Right lobe of liver (tissue), 6 donors: ENCODE data around the gene LRCH1. TPM values are rescaled to one million over a fixed set of nuclear protein-coding genes. Genes with fewer than 3 reads are reported as not detected.
A peak's percentile ranks its signal among the peaks of the same experiment; 100 is the strongest.

ENCODE experiments used
- ATAC-seq, 4 donors: fragments of 200-7000 bp; cut with Tn5 transposase; one replicate each; pipeline ENCODE4 v1.9.1; 2020; ENCODE audit warnings: mild to moderate bottlenecking in 4 of 4, moderate library complexity in 4 of 4
- DNase-seq, 3 donors: peaks; one replicate each; pipeline ENCODE4 v3.0.0-alpha.2; 2020
- H3K27ac ChIP-seq, 3 donors: fragments of 200-600 bp; one replicate each; pipeline ENCODE4 v1.8.0; 2022
- H3K27me3 ChIP-seq, 2 donors: fragments of 200-600 bp; one replicate each; pipeline ENCODE4 v1.8.0; 2022
- H3K36me3 ChIP-seq, 4 donors: fragments of 200-600 bp; sonication (generic) in 1 of 4; one replicate each; pipeline versions ENCODE4 v1.5.1 to v1.8.0; 2017 to 2022; ENCODE audit warnings: control low read depth in 1 of 4
- H3K4me1 ChIP-seq, 4 donors: fragments of 200-600 bp; sonication (generic) in 1 of 4; one replicate each; pipeline versions ENCODE4 v1.5.1 to v1.8.0; 2017 to 2022; ENCODE audit warnings: control low read depth in 1 of 4
- H3K4me3 ChIP-seq, 3 donors: fragments of 200-600 bp; one replicate each; pipeline ENCODE4 v1.8.0; 2022
- H3K9me3 ChIP-seq, 4 donors: fragments of 200-600 bp; sonication (generic) in 1 of 4; one replicate each; pipeline versions ENCODE4 v1.5.1 to v1.8.0; 2017 to 2022; ENCODE audit warnings: control low read depth in 1 of 4
- CTCF ChIP-seq, 4 donors: fragments of 200-600 bp in 3 of 4; fragments of 450-650 bp in 1 of 4; IDR thresholded peaks; one replicate each; pipeline versions ENCODE4 v1.5.1 to v1.8.0; 2016 to 2022; ENCODE audit warnings: antibody characterized with exemption in 4 of 4, mild to moderate bottlenecking in 2 of 4
- POLR2A ChIP-seq: fragments of 450-650 bp; IDR thresholded peaks from one replicate; pipeline ENCODE4 v1.6.1; 2017; ENCODE audit warnings: antibody characterized with exemption, mild to moderate bottlenecking
- WGBS: methylation state at CpG from one replicate; pipeline ENCODE4 v1.1.6; 2018; ENCODE audit warnings: low coverage, low lambda C conversion rate; ENCODE audit not compliant: insufficient coverage; ENCODE audit errors: missing lambda C conversion rate; 5-methylcytosine and 5-hydroxymethylcytosine counted together
- intact Hi-C, 2 donors: fragments of 100-400 bp; cut with DNase I; formaldehyde crosslinking; loops; one replicate each; pipeline versions ENCODE4 v1.11.2 to v1.14.1; 2022
- total RNA-seq, 6 experiments: library from RNA; depleted of rRNA in 2 of 6; stranded (reverse); fragments of >200 nt in 2 of 6; fragmentation: NEBNext Ultra II Directional in 3 of 6; extraction: Animal tissue kit (Norgen Biotek cat#: 25700) in 3 of 6; gene quantifications; one replicate each; pipeline versions ENCODE4 v1.1.0 to v1.2.4, GENCODE V29; 2016 to 2023
- donor health status: DM: no; HTN: yes; CAD: no.
- donor health status: DM: no; HTN: no; CAD: no.
- donor health status: DM: no; HTN: no; CAD: no.
- donor health status: DM: no; HTN: yes; CAD: no.
- donor health status: DM: no; HTN: yes; CAD: no.

Gene LRCH1
- total RNA-seq, 6 experiments from 2014 or later: 5.4 to 9.6 (median 7.7) TPM

GRCh38 chr13:46659413-46660065, 106.6 kb downstream of the LRCH1 start:
- no peaks in the 10 kb centered on the region for H3K36me3 ChIP-seq
- 52% methylated on average over 6 of the region's 6 CpGs for WGBS
- no peak overlapping the region for H3K4me3 ChIP-seq
- intact Hi-C loops: no loop called here
- H3K27ac ChIP-seq: peak overlapping the region; percentile 62 to 87 (median 86)
- no peaks in the 10 kb centered on the region for H3K27me3 ChIP-seq
- ATAC-seq (peak; percentile 74 to 85 (median 82)), DNase-seq (peak in 1 of 3 donors; percentile 76)
- TF ChIP-seq POLR2A (no peak), CTCF (IDR thresholded peaks at IDR 0.05) (no peak)
- H3K9me3 ChIP-seq: no peaks in the 10 kb centered on the region
- H3K4me1 ChIP-seq: peaks cover 0 to 80% (median 23%) of the 10 kb centered on the region in 4 donors

GRCh38 chr13:46660416-46660815, 107.4 kb downstream of the LRCH1 start:
- peak overlapping the region in 2 of 3 donors; percentile 7 to 11 for H3K4me3 ChIP-seq
- no peak for DNase-seq
- intact Hi-C loops: no loop called here
- no peaks in the 10 kb centered on the region for H3K9me3 ChIP-seq
- peak overlapping the region; percentile 62 to 87 (median 86) for H3K27ac ChIP-seq
- no peaks in the 10 kb centered on the region for H3K36me3 ChIP-seq
- ATAC-seq: peak; percentile 4 to 34 (median 19)
- WGBS: 15% methylated on average over 3 of the region's 3 CpGs
- peaks cover 0 to 80% (median 24%) of the 10 kb centered on the region in 4 donors for H3K4me1 ChIP-seq
- no peaks in the 10 kb centered on the region for H3K27me3 ChIP-seq
- TF ChIP-seq CTCF (IDR thresholded peaks at IDR 0.05): no peak
- no peak for TF ChIP-seq POLR2A

- Histone ChIP-seq H3K36me3 (no peaks in the 10 kb centered on the region), H3K27me3 (no peaks in the 10 kb centered on the region), H3K4me1 (peaks cover 0 to 80% (median 24%) of the 10 kb centered on the region in 4 donors), H3K4me3 (peak overlapping the region in 2 of 3 donors; percentile 7 to 11), H3K9me3 (no peaks in the 10 kb centered on the region), H3K27ac (peak overlapping the region; percentile 62 to 87 (median 86))
- TF ChIP-seq POLR2A (no peak), CTCF (IDR thresholded peaks at IDR 0.05) (no peak)
- intact Hi-C loops: no loop called here
- 28% methylated on average over 4 of the region's 4 CpGs for WGBS
- ATAC-seq (peak; percentile 60 to 74 (median 64)), DNase-seq (no peak)
These were observed 107.9 kb downstream of the LRCH1 start for GRCh38 chr13:46660857-46661256.

GRCh38 chr13:46662690-46663089, 109.7 kb downstream of the LRCH1 start:
- Histone ChIP-seq H3K4me1 (peaks cover 0 to 72% (median 19%) of the 10 kb centered on the region in 4 donors), H3K36me3 (no peaks in the 10 kb centered on the region), H3K27ac (peak overlapping the region; percentile 26 to 87 (median 86)), H3K4me3 (no peak overlapping the region), H3K9me3 (no peaks in the 10 kb centered on the region), H3K27me3 (no peaks in the 10 kb centered on the region)
- intact Hi-C loops: no loop called here
- WGBS: 27% methylated on average over 3 of the region's 3 CpGs
- DNase-seq: no peak
- ATAC-seq: peak; percentile 6 to 33 (median 18)
- TF ChIP-seq POLR2A (no peak), CTCF (IDR thresholded peaks at IDR 0.05) (no peak)
